Keratinocyte (primary cell): ENCODE data around the gene PIP4K2A. TPM values are rescaled to one million over a fixed set of nuclear protein-coding genes. Genes with fewer than 3 reads are reported as not detected.

Experiments
- DNase-seq: peaks from one replicate; pipeline ENCODE4 v3.0.0-alpha.2; 2011; ENCODE audit warnings: low read depth, missing footprints, low spot score
- FAIRE-seq: peaks from 2 replicates; lab custom pipeline; 2011; peaks lifted over from hg19 to GRCh38; lab: Jason Lieb, UNC
- H2AFZ ChIP-seq: 2 replicates; pipeline ENCODE4 v1.6.0; 2012; ENCODE audit warnings: low read length, control low read depth, inconsistent platforms; ENCODE audit not compliant: control insufficient read depth
- H3K27ac ChIP-seq: 2 replicates; pipeline ENCODE4 v1.5.1; 2011; ENCODE audit warnings: low read length; ENCODE audit not compliant: control insufficient read depth, insufficient read depth
- H3K27me3 ChIP-seq: 3 replicates; pipeline ENCODE4 v1.6.0; 2011; ENCODE audit warnings: low read length; ENCODE audit not compliant: control insufficient read depth, insufficient read depth; ENCODE audit errors: extremely low read depth
- H3K36me3 ChIP-seq, 2 experiments: 2 replicates in 1 of 2; 3 replicates in 1 of 2; pipeline ENCODE4 v1.5.1; 2011; ENCODE audit warnings: low read length in 2 of 2, mild to moderate bottlenecking in 1 of 2; ENCODE audit not compliant: control insufficient read depth in 2 of 2, insufficient read depth in 2 of 2; ENCODE audit errors: extremely low read depth in 1 of 2
- H3K4me1 ChIP-seq: 3 replicates; pipeline ENCODE4 v1.5.1; 2011; ENCODE audit warnings: low read length; ENCODE audit not compliant: control insufficient read depth, insufficient read depth; ENCODE audit errors: extremely low read depth
- H3K4me2 ChIP-seq: 3 replicates; pipeline ENCODE4 v1.6.0; 2011; ENCODE audit warnings: low read depth, low read length; ENCODE audit not compliant: control insufficient read depth, insufficient read depth; ENCODE audit errors: extremely low read depth
- H3K4me3 ChIP-seq, 3 experiments: fragments of 200-600 bp in 1 of 3; sonication (generic) in 1 of 3; 2 replicates in 2 of 3; 3 replicates in 1 of 3; pipeline ENCODE4 v1.5.1; 2011 to 2016; ENCODE audit warnings: low read length in 3 of 3, mild to moderate bottlenecking in 3 of 3, control low read depth in 2 of 3, inconsistent platforms in 1 of 3, low read depth in 1 of 3, mixed read lengths in 1 of 3, mixed run types in 1 of 3, moderate library complexity in 1 of 3; ENCODE audit not compliant: control insufficient read depth in 2 of 3, insufficient read depth in 2 of 3; ENCODE audit errors: extremely low read depth in 1 of 3
- H3K79me2 ChIP-seq: 2 replicates; pipeline ENCODE4 v1.6.0; 2012; ENCODE audit warnings: low read length; ENCODE audit not compliant: control insufficient read depth, insufficient read depth
- H3K9ac ChIP-seq: 3 replicates; pipeline ENCODE4 v1.6.0; 2011; ENCODE audit warnings: low read length; ENCODE audit not compliant: control insufficient read depth, insufficient read depth; ENCODE audit errors: extremely low read depth
- H3K9me1 ChIP-seq: 3 replicates; pipeline ENCODE4 v1.6.0; 2011; ENCODE audit warnings: low read length; ENCODE audit not compliant: control insufficient read depth, insufficient read depth; ENCODE audit errors: extremely low read depth
- H3K9me3 ChIP-seq: 2 replicates; pipeline ENCODE4 v1.5.1; 2012; ENCODE audit warnings: low read depth, low read length; ENCODE audit not compliant: control insufficient read depth
- H4K20me1 ChIP-seq: 3 replicates; pipeline ENCODE4 v1.6.0; 2011; ENCODE audit warnings: low read length; ENCODE audit not compliant: control insufficient read depth, insufficient read depth; ENCODE audit errors: extremely low read depth
- EZH2 ChIP-seq: IDR thresholded peaks from one replicate; pipeline ENCODE4 v1.6.1; 2012; ENCODE audit warnings: inconsistent platforms, mild to moderate bottlenecking, low read length, moderate library complexity
- dilution Hi-C: fragments of 300-500 bp; cut with MboI; formaldehyde crosslinking; loops from one replicate; pipeline ENCODE4 v1.7.0; 2020; ENCODE audit warnings: low sequenced_read_pairs; ENCODE audit not compliant: extremely low pct_ligation_motif_present
- polyA plus RNA-seq, 5 experiments: library from polyadenylated mRNA; depleted of rRNA in 3 of 5; stranded (reverse) in 3 of 5; stranded (forward) in 1 of 5; unstranded in 1 of 5; fragments of >200 nt; gene quantifications; 1 replicate in 1 of 5; 2 replicates in 3 of 5; 3 replicates in 1 of 5; pipeline versions ENCODE4 v1.2.1 to v1.2.3, GENCODE V29; 2011 to 2012; ENCODE audit warnings: missing spikeins in 2 of 5, low read depth in 1 of 5, low replicate concordance in 1 of 5
- TF ChIP-seq, protein P1 (sequence below), 3 experiments: IDR thresholded peaks in 1 of 3; conservative IDR thresholded peaks in 1 of 3; optimal IDR thresholded peaks in 1 of 3; 2 replicates in 2 of 3; 3 replicates in 1 of 3; pipeline versions ENCODE3 to v1.5.1; 2011; ENCODE audit warnings: low read length in 3 of 3, mild to moderate bottlenecking in 3 of 3, moderate library complexity in 2 of 3, control low read depth in 1 of 3, inconsistent platforms in 1 of 3; ENCODE audit not compliant: insufficient read depth in 2 of 3; ENCODE audit errors: extremely low read depth in 1 of 3

Gene PIP4K2A
- polyA plus RNA-seq, 1 donor (not counting 4 experiments of a cell fraction or from before 2014, with no cell fraction given): 15.5 TPM

DNA sequence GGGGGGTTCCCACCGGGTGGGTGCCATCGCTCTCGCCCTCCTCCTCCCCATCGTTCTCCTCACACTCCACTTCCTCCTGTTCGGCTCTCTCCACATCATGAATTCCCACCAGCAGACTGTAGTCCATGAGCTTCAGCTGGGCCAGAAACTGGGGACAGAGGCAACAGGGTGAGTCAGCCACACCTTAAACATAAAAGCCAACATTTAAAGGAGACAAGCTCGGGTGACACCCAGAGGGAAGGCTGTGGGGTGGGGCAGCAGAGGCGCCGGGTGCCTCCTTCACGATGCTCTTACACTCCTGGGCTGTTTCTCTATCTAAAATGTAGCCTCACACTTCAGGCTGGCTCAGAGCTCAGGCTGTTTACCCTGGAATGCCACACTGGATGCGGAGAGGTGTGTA lies 172.5 kb downstream of the PIP4K2A start:
- FAIRE-seq (no peak), DNase-seq (no peak)
- no peak overlapping the region for H3K9ac ChIP-seq
- no peaks in the 10 kb centered on the region for H3K79me2 ChIP-seq
- H3K36me3 ChIP-seq: peaks cover 0 to 15% of the 10 kb centered on the region in 2 experiments
- H3K9me1 ChIP-seq: no peaks in the 10 kb centered on the region
- no peak overlapping the region for H2AFZ ChIP-seq
- H3K27me3 ChIP-seq: no peaks in the 10 kb centered on the region
- TF ChIP-seq, protein P1, sequence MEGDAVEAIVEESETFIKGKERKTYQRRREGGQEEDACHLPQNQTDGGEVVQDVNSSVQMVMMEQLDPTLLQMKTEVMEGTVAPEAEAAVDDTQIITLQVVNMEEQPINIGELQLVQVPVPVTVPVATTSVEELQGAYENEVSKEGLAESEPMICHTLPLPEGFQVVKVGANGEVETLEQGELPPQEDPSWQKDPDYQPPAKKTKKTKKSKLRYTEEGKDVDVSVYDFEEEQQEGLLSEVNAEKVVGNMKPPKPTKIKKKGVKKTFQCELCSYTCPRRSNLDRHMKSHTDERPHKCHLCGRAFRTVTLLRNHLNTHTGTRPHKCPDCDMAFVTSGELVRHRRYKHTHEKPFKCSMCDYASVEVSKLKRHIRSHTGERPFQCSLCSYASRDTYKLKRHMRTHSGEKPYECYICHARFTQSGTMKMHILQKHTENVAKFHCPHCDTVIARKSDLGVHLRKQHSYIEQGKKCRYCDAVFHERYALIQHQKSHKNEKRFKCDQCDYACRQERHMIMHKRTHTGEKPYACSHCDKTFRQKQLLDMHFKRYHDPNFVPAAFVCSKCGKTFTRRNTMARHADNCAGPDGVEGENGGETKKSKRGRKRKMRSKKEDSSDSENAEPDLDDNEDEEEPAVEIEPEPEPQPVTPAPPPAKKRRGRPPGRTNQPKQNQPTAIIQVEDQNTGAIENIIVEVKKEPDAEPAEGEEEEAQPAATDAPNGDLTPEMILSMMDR (optimal IDR thresholded peaks at IDR 0.05 in 1 of 3, IDR thresholded peaks at IDR 0.05 in 1 of 3, conservative IDR thresholded peaks at IDR 0.05 in 1 of 3; ENCODE audit: extremely low read depth in 1 of 3, insufficient read depth in 2 of 3, low read length in 3 of 3): no peak
- no peak for TF ChIP-seq EZH2
- no peaks in the 10 kb centered on the region for H4K20me1 ChIP-seq
- no peak overlapping the region for H3K4me2 ChIP-seq
- no peaks in the 10 kb centered on the region for H3K4me1 ChIP-seq
- no peak overlapping the region for H3K27ac ChIP-seq
- H3K9me3 ChIP-seq: no peaks in the 10 kb centered on the region
- no peak overlapping the region for H3K4me3 ChIP-seq
- dilution Hi-C loops: no loop called here

DNA sequence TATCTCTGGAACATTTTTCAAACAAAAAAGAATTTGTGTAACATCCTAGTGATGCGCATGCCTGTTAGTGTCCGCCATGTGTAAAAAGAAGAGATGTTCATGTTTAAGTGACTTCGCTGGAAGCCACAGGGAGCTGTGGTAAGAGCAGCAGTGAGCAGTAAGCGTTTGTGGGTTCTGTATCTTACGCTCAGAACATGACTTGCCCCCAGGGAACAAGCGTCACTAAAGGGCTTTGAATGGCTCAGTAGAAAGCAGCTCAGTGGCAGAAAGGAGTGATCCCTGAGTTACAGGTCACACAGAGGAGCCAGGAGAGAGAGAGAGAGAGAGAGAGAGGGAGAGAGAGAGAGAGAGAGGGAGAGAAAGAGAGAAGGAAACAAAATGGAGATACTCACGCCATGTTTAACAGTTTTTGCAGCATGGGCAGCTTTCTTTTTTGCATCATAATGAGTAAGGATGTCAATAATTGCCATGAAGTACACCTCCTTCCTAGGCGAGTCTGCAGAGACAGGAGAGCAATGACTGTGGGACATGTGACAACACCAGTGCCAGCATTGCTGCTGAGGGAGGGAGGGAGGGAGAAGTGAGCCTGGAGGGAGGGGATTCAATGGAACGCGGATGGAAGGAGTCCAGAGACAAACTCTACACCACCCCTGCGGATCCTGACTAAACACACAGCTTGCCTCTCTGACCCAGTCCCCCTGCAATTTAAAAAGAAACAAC lies 174.6 kb downstream of the PIP4K2A start:
- Histone ChIP-seq H3K27me3 (no peaks in the 10 kb centered on the region), H3K4me2 (no peak overlapping the region), H3K9me3 (no peaks in the 10 kb centered on the region), H3K36me3 (peaks cover 0 to 15% of the 10 kb centered on the region in 2 experiments), H3K79me2 (no peaks in the 10 kb centered on the region), H3K4me1 (no peaks in the 10 kb centered on the region), H4K20me1 (no peaks in the 10 kb centered on the region), H3K9ac (no peak overlapping the region), H2AFZ (no peak overlapping the region), H3K27ac (no peak overlapping the region), H3K4me3 (no peak overlapping the region), H3K9me1 (no peaks in the 10 kb centered on the region)
- FAIRE-seq: no peak
- dilution Hi-C loops: no loop called here
- no peak for DNase-seq
- no peak for TF ChIP-seq EZH2
- TF ChIP-seq, protein P1 (optimal IDR thresholded peaks at IDR 0.05 in 1 of 3, IDR thresholded peaks at IDR 0.05 in 1 of 3, conservative IDR thresholded peaks at IDR 0.05 in 1 of 3; ENCODE audit: extremely low read depth in 1 of 3, insufficient read depth in 2 of 3, low read length in 3 of 3): no peak
